GM04504 (cell line): ENCODE measurements around the gene ZBTB7A.

ENCODE experiments used
- DNase-seq: peaks from one replicate; pipeline ENCODE4 v3.0.0-alpha.2; 2012; ENCODE audit warnings: low read depth

Gene ZBTB7A

DNA sequence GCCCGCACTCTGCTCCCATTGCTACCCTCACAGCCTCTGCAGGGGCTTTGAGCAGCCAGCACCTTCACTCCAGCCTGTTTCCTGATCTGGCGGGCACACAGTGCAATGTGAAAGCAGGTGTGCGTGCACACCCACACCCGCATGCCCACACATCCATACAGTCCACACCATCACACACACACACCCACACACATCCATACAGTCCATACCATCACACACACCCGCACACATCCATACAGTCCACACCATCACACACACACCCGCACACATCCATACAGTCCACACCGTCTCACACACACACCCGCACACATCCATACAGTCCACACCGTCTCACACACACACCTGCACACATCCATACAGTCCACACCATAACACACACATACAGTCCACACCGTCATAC lies 31.1 kb downstream of the ZBTB7A start:
- DNase-seq = no peak

DNA sequence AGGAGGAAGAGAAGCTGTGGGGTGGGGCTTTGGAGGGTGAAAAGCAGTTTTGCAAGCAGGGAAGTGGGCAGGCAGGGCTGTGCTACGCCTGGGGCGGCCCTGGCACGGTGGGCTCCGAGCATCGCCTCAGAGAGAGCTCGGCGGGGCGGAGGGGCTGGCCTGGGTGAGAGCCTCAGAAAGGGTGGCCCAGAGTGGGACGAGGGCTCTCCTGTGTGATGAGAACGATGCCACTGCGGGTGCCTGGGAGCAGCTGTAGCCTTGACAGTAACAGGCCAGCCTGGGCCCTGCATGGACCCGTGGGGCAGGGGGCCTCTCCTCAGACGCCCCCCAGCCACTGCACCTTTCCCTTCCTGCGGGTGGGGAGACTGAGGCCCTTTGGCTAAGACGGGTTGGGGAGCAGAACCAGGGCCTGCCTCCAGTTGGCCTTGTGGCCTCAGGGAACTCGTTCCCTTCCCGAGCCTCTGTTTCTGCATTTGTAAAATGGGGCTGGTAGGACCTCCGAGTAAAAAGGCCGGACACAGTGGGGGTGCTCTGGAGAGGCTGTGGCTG lies 31.6 kb downstream of the ZBTB7A start:
- DNase-seq = no peak

DNA sequence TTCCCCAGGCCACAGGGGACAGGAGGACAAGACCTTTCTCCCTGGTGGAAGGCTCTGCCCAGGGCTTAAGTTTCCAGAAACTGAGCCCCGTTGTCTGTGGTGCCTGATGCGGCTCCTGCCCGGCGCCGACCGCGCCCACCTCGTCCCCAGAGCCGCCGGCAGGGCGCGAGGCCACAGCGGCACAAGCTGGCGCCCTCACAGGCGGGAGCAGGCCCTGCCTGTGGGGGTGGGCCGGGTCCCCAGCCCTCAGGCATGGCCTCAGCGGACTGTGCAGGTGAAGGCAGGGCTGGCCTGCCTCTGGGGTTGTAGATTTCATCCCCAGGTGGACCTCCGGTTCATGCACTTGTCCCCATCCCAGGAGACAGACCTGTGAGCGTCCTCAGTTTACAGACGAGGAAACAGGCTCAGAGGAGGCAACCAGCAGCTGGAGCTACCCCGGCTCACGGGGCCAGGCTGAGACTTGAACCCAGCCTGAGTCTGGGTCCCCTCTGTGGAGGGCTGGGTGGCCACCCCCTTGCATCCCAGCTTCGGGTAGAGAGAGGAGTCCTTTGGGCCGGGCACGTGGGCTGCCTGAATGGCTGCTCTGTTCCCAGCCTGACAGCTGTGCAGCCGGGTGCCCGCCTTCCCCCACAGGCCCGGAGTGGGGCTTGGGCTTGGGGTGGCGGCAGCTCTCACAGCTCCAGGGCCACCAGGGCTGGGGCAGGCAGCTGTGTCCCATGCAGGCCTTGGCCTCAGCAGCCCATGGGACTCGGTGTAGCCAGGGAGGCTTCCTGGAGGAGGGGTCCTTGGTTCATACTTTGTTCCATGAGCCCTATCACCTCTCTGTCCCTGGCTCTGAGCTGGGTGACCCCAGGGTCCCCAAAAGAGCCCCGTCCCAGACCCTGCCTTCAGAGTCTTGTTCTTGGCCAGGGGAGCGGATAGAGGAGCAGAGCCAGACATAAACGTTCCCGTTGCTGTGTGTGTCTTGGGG lies 32.4 kb downstream of the ZBTB7A start:
- no peak for DNase-seq

DNA sequence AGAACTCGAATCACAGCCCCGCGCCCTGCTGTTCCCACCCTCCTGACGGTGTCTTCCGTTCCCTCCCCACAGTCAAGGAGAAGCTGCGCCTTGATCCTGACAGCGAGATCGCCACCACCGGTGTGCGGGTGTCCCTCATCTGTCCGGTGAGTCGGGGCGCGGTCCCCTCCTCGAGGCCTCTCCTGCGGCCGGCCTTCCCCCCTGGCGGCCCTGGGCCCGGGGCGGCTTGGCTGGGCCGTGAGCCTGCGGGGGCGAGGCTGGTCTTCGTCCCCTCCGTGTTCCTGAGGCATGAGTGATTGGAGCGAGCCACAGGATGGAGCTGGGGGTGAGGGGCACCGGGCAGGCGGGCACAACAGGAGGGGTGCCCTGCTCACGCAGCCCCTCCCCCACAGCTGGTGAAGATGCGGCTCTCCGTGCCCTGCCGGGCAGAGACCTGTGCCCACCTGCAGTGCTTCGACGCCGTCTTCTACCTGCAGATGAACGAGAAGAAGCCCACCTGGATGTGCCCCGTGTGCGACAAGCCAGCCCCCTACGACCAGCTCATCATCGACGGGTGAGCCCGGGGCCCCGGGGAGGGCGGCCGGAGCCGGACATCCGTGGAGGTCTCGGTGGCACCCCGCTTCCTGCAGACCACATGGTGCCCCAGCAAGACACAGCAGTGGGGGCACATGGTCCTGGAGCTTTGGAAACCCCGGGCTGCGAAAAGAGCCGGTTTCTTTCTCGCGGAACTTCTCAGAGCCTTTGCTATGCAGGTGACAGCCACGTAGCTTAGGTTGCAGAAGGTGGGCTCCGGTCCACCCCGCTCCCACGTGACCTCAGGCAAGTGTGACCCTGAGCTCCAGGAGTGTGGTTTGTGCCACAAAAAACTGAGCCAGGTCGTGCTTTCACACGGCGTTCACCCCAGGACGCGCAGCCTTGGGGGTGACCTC lies 33.4 kb downstream of the ZBTB7A start:
- DNase-seq = no peak

DNA sequence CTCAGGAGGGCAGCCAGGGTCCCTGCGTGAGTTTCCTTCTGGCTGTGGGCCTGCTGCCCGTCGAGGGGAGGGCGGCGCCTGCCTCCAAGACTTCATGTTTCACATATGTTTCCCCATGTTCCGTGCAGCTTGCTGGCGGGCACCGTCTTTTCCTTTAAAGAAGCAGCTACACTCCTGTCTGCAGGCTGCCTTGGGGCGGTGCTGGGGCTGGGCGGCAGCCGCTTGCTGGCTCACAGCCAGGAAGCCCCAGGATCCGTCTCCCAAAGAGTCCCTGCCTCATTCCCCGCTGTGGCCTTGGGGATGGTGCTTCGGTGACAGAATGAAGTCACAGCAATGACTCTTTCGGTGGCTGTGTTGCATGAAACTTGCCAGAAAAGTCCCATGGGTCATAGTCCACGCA lies 34.3 kb downstream of the ZBTB7A start:
- DNase-seq = no peak

DNA sequence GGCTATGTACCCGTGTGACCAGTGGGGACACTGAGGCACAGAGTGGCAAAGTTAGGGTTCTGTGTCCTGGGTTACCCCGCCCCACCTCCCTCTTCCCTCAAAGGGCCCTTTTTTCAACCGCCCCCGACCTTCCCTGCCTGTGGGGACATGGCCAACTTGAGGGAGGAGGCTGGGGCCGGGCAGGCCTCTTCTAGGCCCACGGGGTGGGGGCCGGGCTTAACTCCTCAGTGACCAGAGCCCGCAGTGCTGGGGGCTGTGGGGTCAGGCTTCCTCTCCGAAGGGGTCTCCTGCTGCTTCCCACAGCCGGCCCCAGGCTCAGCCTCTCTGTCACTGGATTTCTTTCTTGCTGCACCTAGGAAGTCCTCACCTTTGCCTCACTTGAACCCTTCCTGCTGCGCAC lies 35.3 kb downstream of the ZBTB7A start:
- no peak for DNase-seq

DNA sequence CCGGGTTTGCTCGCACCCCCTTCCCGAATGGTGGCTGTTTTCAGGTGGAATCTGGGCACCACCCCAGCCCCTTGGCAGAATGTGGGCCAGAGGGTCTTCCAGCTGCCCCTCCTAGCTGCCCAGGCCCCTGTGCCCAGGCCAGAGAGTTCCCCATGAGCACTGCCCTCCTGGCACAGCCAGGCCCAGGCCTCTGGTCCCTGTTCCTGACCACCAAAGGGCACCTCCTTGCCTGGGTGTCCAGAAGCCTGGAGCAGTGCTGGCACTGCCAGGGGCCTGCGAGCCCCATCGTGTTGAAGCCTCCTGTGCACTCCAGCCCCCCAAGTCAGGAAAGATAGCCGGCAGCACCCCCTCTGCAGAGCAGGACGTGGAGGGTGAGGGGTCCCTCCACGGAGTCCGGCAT lies 35.7 kb downstream of the ZBTB7A start:
- DNase-seq = no peak

DNA sequence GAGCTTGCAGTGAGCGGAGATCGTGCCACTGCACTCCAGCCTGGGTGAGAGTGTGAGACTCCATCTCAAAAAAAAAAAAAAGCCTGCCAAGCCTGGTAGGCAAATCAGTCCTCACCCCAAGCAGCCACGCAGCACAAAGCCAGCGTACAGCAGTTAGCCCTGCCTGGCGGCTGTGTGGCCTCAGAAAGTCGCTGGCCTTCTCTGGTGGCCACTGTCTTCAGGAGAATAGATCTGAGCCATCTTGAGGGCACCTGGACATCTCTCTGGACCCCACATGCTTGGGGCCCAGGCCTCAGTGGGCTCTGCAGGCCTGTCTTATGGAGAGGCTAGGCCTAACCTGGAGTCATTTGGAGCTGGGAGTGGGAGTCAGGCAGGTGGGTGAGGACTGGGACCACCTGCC lies 36.1 kb downstream of the ZBTB7A start:
- no peak for DNase-seq

DNA sequence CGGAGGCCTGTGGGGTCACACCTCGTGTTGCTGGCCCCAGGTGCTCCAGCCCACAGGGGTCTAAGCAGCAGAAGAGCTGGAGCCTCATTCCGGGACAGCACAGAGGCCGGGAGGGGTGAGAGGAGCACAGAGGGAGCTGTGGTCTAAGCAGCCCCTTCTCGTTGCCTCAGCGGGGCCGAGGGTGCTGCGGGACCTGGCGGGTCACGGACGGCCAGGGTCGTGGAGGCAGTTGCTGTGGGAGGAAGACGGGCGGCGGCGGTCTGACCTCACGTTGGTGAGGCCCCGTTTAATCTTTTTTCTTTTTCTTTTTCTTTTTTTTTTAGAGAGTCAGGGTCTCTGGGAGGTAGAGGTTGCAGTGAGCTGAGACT lies 37.5 kb downstream of the ZBTB7A start:
- DNase-seq = no peak

DNA sequence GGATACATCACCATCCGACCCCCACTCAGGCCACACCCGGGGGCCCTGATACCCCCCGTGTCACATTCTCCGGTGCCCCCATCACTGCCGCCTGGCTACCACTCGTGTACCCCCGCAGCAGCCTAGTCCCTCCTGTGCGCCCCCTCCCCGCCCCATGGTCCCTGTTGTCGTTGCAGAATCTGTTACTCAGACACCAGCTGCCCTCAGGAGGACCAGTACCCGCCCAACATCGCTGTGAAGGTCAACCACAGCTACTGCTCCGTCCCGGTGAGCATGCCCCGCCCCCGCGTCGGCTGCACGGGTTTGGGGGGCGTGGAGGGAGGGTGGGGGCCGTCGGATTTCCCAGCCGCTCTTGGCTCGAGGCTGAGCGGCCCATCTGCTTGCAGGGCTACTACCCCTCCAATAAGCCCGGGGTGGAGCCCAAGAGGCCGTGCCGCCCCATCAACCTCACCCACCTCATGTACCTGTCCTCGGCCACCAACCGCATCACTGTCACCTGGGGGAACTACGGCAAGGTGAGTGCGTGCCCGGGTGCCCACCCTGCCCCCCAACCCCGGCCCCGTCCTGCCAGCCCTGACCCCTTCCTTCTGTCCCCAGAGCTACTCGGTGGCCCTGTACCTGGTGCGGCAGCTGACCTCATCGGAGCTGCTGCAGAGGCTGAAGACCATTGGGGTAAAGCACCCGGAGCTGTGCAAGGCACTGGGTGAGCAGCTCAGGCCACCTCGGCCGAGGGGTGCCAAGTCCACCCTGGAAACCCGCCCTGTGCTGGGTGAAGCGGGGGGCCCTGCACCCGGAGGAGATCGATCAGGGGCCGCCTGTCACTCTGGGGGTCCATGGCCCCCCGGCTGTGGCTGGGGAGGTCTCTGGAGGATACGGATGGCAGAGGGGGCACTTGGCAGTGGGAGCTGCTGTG lies 38.1 kb downstream of the ZBTB7A start:
- DNase-seq = no peak

DNA sequence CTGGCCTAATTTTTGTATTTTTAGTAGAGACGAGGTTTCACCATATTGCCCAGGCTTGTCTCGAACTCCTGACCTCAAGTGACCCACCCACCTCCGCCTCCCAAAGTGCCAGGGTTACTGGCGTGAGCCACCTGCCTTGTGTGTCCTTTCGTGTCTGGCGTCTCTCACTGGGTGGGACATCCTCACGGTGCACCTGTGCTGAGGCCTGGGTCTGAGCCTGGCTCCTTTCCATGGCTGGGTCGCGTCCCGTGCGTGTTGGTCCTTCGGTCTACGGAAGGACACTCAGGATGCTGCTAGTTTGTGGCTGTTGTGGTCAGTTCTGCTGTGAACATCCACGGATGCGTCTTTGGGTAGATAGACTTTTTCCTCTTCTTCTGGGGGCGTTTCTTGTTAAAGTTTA lies 39.6 kb downstream of the ZBTB7A start:
- no peak for DNase-seq

DNA sequence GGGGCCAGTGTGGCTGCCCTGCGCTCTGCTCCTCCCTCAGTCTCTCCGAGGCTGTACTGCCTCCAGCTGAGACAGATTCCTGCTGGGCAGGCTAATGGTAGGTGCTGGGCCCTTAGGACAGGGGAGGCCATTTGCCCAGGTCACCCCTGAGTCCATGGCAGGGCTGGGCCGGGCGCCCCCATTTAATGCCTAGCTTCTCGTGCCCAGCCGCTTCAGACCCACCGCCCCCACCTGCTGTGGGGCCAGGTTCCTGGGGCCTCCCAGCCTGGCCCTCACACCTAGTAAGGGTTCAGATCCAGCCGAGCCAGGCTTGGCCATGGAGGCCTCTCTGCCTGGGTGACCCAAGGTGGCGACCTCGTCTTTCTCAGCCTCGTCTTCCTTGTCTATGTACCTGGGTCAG lies 41.4 kb downstream of the ZBTB7A start:
- DNase-seq = no peak

DNA sequence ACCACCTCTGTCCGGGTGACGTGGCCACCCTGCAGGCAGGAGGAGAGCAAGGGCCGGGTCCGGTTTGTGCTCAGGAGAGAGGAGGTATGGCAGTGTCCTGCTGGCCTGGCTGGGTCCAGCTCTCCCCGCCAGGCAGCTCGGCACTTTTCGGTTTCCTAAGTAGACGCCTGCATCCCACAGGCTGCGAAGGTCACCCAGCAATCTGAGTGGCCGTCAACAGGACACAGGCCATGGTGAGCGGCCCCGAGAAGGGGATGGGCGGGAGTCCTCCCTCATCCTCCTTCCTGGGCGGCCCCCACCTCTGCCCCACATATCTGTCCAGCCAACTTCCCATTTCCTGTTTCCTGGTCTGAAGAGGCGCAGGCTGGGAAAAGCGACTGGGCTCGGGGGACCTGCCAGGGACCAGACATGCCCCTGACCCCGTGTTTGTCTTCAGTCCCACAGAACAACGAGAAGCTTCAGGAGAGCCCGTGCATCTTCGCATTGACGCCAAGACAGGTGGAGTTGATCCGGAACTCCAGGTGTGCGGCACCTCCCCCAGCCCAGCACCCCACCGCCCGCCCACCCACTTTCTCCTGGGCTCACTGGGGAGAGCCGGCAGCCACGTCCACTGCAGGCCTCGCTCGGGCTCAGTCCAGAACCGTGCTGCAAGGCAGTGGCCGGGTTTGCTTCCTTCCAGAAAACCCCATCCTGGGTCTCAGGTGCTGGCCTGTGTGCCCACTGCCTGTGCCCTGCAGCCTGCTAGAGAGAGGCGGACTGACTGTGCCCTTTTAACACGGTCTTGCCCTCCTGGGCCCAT lies 42.9 kb downstream of the ZBTB7A start:
- no peak for DNase-seq

DNA sequence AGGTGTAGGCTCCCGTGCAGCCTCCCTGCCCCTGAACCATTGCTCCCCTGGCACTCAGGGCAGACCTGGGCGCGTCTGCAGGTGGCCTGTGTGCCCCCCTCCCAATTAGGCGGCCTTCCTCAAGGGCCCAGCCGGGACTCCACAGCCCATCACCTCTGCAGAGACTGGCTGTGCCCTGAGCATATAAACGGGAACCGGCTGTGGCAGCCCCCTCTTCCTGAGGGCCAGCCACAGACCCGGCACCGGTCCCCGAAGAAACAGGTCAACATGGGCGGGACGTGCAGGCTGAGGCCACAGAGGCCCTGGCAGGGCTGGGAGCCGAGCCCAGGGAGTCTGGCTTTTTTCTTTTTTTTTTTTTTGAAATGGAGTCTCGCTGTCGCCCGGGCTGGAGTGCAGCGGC lies 47.1 kb downstream of the ZBTB7A start:
- no peak for DNase-seq

DNA sequence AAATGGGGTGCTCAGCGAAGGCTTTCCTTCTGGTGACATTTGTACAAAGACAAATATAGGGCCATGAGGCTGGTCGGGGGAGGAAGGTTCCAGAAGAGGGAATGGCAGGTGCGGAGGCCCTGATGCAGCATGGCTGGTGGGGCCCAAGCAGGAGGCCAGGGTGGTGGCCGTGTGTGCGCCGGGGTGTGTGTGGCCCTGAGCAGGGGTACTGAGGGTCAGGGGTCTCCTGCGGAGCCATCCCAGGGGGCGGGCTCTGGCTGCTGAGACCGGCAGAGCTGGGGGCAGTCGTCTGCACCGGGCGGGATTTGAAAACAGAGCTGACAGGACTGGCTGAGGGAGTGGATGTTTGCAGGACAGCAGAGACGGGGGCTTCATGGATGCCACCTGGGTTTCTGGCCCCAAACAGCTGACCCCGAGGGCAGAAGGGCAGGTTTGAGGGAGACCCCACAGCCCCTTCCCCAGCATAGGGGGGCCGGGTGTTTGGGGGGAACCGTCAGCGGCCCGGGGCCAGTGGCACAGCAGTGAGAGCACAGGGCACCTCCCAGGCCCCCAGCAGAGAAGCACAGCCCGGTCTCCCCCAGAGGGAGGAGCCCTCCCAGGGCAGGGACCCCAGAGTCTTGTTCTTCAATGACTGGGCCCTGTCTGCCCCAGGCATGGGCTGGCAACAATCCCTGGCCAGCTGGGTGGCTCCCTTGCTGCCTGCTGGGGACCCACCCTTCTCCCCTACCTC lies 47.8 kb downstream of the ZBTB7A start:
- no peak for DNase-seq

DNA sequence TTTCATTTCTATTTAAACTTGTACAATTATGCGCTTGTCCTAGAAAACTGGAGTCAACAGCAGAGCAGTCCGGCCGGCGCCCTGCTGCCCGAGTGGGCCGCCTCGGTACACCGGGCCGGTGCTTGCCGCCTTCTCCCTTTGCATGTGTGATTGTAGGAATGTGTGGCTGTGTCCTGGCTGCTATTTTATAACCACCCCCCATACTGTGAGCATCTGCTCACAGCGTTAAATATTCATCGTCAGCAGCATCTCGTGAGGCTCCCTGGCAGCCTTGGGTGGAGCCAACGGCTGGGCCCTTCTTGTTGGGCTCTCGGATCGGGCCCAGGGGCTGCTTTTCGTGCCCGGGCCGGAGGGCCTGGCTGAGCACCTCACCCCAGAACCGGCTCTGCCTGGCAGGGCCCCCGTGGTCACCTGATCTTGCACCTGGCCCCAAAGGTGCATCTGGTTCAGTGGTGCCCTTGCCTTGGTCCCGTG lies 48.5 kb downstream of the ZBTB7A start:
- no peak for DNase-seq

DNA sequence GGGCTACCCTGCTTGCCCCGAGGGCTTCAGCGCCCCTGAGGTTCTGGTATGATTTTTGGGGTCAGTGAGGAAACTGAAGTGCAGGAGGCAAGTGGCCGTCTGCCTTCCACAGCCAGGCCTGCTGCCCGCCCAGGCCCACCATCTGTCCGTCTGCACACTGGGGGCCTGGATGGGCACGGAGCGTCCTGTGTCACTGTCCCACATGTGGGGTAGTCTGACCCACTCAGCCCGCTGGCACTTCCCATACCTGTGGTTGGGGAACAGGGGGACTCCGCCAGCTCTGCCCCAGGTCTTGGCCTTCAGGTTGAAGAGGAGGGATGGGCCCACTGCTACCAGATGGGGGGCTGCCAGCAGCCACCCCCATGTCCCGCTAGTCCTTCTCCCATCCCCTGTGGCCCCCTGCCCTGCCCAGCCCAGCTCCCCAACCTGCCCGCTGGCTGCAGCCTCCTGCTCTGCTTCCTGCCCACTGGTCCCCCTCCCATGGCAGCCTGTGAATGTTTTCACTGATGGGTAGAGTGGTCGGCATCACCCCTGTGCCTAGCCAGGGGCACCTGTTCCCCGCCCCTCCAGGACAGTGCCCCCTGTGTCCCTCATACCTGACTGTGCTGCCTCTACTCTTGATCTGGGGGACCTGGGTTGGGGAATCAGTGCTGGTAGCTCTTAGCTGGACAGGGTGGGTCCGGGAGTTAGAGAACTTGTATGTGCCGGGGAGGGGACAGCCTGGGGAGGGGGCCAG lies 49.6 kb downstream of the ZBTB7A start:
- no peak for DNase-seq

DNA sequence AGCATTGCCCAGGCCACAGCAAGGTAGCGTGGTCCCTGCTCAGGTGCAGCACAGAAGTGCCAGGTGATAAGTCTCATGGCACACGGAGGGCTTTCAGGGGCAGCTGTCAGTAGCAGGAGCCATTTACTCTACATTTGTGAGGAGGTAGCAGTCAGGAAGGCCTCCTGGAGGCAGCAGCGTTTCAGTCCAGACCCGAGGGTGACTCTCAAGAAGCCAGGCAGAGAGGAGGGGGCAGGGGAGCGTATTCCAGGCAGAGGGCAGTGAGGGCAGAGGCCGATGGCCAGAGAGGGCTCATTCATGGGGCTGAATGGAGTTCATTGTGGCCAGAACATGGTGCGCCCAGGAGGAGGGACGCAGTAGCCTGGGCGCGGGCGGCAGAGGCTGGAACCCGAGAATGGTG lies 50.2 kb downstream of the ZBTB7A start:
- DNase-seq = no peak

DNA sequence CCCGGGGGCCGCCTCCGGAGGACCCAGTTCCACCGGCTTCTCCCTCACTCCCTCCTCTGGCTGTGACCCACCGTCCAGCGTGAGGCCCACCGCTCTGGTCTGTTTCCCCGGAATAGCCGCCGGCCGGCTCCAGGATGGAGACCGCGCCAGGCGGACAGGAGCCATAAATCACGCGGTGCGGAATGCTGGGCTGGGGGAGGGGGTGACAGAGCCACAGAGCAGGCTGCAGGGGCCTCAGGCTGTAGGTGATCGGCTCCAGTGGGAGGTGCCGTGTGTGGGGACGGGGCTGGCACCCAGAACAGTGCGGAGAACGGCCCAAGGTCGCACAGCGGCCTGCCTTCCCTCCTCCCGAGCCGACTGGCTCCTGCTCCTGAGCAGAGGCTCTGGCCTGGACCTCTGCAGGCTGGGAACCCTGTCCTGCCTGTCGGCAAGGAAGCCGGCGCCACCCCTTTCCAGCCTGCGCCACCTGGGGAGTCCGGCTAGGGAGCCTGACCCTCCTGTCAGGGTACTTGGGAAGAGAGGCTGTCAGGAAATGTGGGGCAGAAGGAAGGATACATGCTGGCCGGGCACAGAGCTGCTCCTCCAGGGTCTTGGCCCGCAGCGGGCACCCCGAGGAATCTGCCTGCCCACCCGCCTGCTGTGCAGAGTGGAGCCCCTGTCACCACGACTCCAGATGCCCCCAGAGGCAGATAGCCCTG lies 50.8 kb downstream of the ZBTB7A start:
- no peak for DNase-seq
